Activated CD8-positive, alpha-beta memory T cell treated with anti-CD3 and anti-CD28 coated beads for 4 hours (primary cell): ENCODE data around the gene DACT2.
"Not testable (repeated sequence)": the region's sequence is repeated elsewhere in the genome, so short reads cannot be mapped to it uniquely, and the experiment has no call there.

ENCODE experiments used
- DNase-seq, 2 donors: peaks; one replicate each; pipeline ENCODE4 v3.0.0-alpha.2; 2020; ENCODE audit warnings: low read depth in 2 of 2

DACT2 gene

GRCh38 chr6:168282985-168283685 is 36.4 kb downstream of the DACT2 start:
- DNase-seq, result no peak

- no peak for DNase-seq
These were observed 37.8 kb downstream of the DACT2 start for GRCh38 chr6:168281826-168282225.

GRCh38 chr6:168281314-168281713 is 38.3 kb downstream of the DACT2 start:
- not testable (repeated sequence) for DNase-seq

- DNase-seq, result no peak
These were observed 38.7 kb downstream of the DACT2 start for GRCh38 chr6:168280899-168281245.

- DNase-seq, result no peak
These were observed 39.3 kb downstream of the DACT2 start for GRCh38 chr6:168280020-168280898.

- no peak for DNase-seq
These were observed 40.1 kb downstream of the DACT2 start for GRCh38 chr6:168279403-168279935.

GRCh38 chr6:168278904-168279303 is 40.7 kb downstream of the DACT2 start:
- no peak for DNase-seq

GRCh38 chr6:168277274-168277669 is 42.3 kb downstream of the DACT2 start:
- no peak for DNase-seq

GRCh38 chr6:168276576-168277273 is 42.9 kb downstream of the DACT2 start:
- DNase-seq, result no peak

- no peak for DNase-seq
These were observed 44.4 kb downstream of the DACT2 start for GRCh38 chr6:168275168-168275567.

GRCh38 chr6:168274037-168274952 is 45.3 kb downstream of the DACT2 start:
- DNase-seq, result no peak

GRCh38 chr6:168273441-168274036 is 46.0 kb downstream of the DACT2 start:
- DNase-seq, result no peak

- DNase-seq, result no peak
These were observed 46.9 kb downstream of the DACT2 start for GRCh38 chr6:168272415-168273325.

GRCh38 chr6:168270274-168271172 is 49.1 kb downstream of the DACT2 start:
- DNase-seq, result no peak

- no peak for DNase-seq
These were observed 49.9 kb downstream of the DACT2 start for GRCh38 chr6:168269455-168270243.

GRCh38 chr6:168268755-168269154 is 50.8 kb downstream of the DACT2 start:
- DNase-seq, result no peak

GRCh38 chr6:168267779-168268178 is 51.8 kb downstream of the DACT2 start:
- not testable (repeated sequence) for DNase-seq
